ENCODE results near the gene TSPAN1. TPM values are rescaled to one million over a fixed set of nuclear protein-coding genes. Genes with fewer than 3 reads are reported as not detected.

Gene TSPAN1
- total and polyA plus RNA-seq, 2 of the 13 experiments (the other 11 are each of a cell fraction or from before 2014, with no cell fraction given): 1.7 to 2.9 TPM

- TF ChIP-seq, protein P1, sequence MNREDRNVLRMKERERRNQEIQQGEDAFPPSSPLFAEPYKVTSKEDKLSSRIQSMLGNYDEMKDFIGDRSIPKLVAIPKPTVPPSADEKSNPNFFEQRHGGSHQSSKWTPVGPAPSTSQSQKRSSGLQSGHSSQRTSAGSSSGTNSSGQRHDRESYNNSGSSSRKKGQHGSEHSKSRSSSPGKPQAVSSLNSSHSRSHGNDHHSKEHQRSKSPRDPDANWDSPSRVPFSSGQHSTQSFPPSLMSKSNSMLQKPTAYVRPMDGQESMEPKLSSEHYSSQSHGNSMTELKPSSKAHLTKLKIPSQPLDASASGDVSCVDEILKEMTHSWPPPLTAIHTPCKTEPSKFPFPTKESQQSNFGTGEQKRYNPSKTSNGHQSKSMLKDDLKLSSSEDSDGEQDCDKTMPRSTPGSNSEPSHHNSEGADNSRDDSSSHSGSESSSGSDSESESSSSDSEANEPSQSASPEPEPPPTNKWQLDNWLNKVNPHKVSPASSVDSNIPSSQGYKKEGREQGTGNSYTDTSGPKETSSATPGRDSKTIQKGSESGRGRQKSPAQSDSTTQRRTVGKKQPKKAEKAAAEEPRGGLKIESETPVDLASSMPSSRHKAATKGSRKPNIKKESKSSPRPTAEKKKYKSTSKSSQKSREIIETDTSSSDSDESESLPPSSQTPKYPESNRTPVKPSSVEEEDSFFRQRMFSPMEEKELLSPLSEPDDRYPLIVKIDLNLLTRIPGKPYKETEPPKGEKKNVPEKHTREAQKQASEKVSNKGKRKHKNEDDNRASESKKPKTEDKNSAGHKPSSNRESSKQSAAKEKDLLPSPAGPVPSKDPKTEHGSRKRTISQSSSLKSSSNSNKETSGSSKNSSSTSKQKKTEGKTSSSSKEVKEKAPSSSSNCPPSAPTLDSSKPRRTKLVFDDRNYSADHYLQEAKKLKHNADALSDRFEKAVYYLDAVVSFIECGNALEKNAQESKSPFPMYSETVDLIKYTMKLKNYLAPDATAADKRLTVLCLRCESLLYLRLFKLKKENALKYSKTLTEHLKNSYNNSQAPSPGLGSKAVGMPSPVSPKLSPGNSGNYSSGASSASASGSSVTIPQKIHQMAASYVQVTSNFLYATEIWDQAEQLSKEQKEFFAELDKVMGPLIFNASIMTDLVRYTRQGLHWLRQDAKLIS (CRISPR knock-in tag; IDR thresholded peaks at IDR 0.05): no peak
- peak; percentile 98 for TF ChIP-seq BHLHE40 (IDR thresholded peaks at IDR 0.05; ENCODE audit: low read length)
- no peak for TF ChIP-seq PRPF4 (IDR thresholded peaks at IDR 0.05; ENCODE audit: low read depth, low read length, poor library complexity, severe bottlenecking)
- TF ChIP-seq HNRNPL (IDR thresholded peaks at IDR 0.05; ENCODE audit: low read depth, low read length): 0 out of 2 replicates have a peak, but pooled peaks have one; percentile 67
- TF ChIP-seq SMARCE1 (IDR thresholded peaks at IDR 0.05; ENCODE audit: borderline replicate concordance): no peak
- no peak for TF ChIP-seq SMC3 (IDR thresholded peaks at IDR 0.05; ENCODE audit: low read length)
- TF ChIP-seq KDM3A (CRISPR knock-in tag; IDR thresholded peaks at IDR 0.05; ENCODE audit: low read depth): peak; percentile 80; the same call in 1 of the 2 replicates
- peak; percentile 99; the same call in 1 of the 2 replicates for TF ChIP-seq ZNF558 (CRISPR knock-in tag; IDR thresholded peaks at IDR 0.05; ENCODE audit: borderline replicate concordance)
- 0 out of 2 replicates have a peak, but pooled peaks have one; percentile 29 for TF ChIP-seq ZKSCAN5 (CRISPR knock-in tag; IDR thresholded peaks at IDR 0.05)
- TF ChIP-seq EHMT2 (IDR thresholded peaks at IDR 0.05; ENCODE audit: borderline replicate concordance, low read depth, low read length): no peak
- TF ChIP-seq NFRKB (IDR thresholded peaks at IDR 0.05): no peak
- no peak; the same call in 1 of the 2 replicates for TF ChIP-seq ZZZ3 (CRISPR knock-in tag; IDR thresholded peaks at IDR 0.05; ENCODE audit: borderline replicate concordance)
- peak; percentile 94 for TF ChIP-seq ZNF256 (CRISPR knock-in tag; conservative IDR thresholded peaks at IDR 0.05)
- 0 out of 2 replicates have a peak, but pooled peaks have one; percentile 17 for TF ChIP-seq ZNF644 (CRISPR knock-in tag; IDR thresholded peaks at IDR 0.05; ENCODE audit: low read depth)
- TF ChIP-seq ZNF282 (IDR thresholded peaks at IDR 0.05; ENCODE audit: partially characterized antibody): no peak
- TF ChIP-seq, protein P2, sequence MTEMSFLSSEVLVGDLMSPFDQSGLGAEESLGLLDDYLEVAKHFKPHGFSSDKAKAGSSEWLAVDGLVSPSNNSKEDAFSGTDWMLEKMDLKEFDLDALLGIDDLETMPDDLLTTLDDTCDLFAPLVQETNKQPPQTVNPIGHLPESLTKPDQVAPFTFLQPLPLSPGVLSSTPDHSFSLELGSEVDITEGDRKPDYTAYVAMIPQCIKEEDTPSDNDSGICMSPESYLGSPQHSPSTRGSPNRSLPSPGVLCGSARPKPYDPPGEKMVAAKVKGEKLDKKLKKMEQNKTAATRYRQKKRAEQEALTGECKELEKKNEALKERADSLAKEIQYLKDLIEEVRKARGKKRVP (CRISPR knock-in tag; IDR thresholded peaks at IDR 0.05): peak in 1 of 2 experiments; percentile 92; a peak in 2 of 4 replicates
- TF ChIP-seq NKX3-1 (CRISPR knock-in tag; IDR thresholded peaks at IDR 0.05): peak; percentile 99
- TF ChIP-seq ARNTL (CRISPR knock-in tag; IDR thresholded peaks at IDR 0.05): peak; percentile 92
- peak; percentile 90; the same call in 1 of the 2 replicates for TF ChIP-seq ZNF235 (CRISPR knock-in tag; IDR thresholded peaks at IDR 0.05; ENCODE audit: borderline replicate concordance)
- TF ChIP-seq, protein P3, sequence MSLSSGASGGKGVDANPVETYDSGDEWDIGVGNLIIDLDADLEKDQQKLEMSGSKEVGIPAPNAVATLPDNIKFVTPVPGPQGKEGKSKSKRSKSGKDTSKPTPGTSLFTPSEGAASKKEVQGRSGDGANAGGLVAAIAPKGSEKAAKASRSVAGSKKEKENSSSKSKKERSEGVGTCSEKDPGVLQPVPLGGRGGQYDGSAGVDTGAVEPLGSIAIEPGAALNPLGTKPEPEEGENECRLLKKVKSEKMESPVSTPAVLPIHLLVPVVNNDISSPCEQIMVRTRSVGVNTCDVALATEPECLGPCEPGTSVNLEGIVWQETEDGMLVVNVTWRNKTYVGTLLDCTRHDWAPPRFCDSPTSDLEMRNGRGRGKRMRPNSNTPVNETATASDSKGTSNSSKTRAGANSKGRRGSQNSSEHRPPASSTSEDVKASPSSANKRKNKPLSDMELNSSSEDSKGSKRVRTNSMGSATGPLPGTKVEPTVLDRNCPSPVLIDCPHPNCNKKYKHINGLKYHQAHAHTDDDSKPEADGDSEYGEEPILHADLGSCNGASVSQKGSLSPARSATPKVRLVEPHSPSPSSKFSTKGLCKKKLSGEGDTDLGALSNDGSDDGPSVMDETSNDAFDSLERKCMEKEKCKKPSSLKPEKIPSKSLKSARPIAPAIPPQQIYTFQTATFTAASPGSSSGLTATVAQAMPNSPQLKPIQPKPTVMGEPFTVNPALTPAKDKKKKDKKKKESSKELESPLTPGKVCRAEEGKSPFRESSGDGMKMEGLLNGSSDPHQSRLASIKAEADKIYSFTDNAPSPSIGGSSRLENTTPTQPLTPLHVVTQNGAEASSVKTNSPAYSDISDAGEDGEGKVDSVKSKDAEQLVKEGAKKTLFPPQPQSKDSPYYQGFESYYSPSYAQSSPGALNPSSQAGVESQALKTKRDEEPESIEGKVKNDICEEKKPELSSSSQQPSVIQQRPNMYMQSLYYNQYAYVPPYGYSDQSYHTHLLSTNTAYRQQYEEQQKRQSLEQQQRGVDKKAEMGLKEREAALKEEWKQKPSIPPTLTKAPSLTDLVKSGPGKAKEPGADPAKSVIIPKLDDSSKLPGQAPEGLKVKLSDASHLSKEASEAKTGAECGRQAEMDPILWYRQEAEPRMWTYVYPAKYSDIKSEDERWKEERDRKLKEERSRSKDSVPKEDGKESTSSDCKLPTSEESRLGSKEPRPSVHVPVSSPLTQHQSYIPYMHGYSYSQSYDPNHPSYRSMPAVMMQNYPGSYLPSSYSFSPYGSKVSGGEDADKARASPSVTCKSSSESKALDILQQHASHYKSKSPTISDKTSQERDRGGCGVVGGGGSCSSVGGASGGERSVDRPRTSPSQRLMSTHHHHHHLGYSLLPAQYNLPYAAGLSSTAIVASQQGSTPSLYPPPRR (CRISPR knock-in tag; IDR thresholded peaks at IDR 0.05; ENCODE audit: borderline replicate concordance): peak; percentile 52; the same call in 1 of the 2 replicates
- no peak for TF ChIP-seq SSRP1 (CRISPR knock-in tag; IDR thresholded peaks at IDR 0.05)
- peak; percentile 53; the same call in 1 of the 2 replicates for TF ChIP-seq EED (CRISPR knock-in tag; IDR thresholded peaks at IDR 0.05)
Observed at GRCh38 chr1:46132529-46133180, 42.2 kb upstream of the TSPAN1 start, which contains the start of gene PIK3R3 (continued).

Measured in HepG2 (cell line).